DMS153 treated with DMSO at 0.1 percent for 48 hours (cell line): ENCODE data around the gene SEMA3B.
"Not testable (repeated sequence)": the region's sequence is repeated elsewhere in the genome, so short reads cannot be mapped to it uniquely, and the experiment has no call there.

Experiments
- DNase-seq: peaks from one replicate; lab custom pipeline; 2025; ENCODE audit not compliant: unreplicated experiment; lab: John Stamatoyannopoulos, UW

SEMA3B gene

DNA sequence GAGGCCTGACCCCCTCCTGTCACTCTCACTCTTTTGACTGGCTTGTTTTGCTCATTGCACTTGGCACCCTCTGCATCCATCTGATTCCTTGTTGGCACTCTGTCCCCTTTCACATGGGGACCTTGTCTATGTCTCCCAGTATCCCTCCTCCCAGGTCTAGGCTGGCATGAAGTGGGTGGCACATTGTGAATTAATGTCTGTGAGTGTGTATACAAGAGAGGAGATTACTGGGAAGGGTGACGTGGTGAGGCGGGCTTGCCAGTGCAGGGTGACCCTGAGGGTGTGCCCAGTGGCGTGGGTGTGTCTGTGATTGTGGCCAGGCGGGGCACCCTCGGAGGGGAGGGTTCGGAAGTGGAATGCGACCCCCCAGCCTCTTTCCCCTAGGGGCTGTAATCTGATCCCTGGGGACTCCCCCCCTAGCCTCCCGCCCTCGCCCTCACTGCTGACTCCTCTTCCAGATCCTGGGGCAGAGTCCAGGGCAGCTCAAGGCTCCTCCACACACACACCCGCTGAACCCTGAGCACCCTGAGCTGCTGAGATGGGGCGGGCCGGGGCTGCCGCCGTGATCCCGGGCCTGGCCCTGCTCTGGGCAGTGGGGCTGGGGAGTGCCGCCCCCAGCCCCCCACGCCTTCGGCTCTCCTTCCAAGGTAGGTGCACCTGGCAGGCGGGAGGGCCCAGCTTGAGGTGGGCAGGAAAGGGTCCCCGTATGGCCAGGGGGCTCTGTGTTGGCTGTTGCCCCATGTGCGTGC, at the start of gene SEMA3B:
SEMA3B (plus strand) TSS at position 445 of the 749 bp plus-strand sequence; CDS start at position 539, 94 bp downstream.
- no peak for DNase-seq

DNA sequence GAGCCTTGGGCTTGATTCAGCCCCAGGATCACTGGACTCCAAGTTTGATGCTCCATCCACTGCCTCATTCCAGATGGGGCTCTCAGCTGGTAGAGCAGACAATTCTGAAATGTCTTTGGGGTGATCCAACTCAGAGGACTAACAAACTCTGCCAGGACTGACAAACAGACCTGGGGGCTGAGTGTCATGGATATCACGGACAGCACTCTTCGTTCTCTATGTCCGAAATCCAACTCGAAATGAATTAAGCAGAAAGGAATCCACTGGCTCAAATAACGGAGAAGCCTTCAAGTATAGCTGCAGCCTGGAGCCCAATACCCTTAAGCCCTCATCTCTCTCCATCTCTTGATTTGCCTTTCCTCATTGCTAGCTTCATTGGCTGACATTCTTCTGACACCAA, 49.7 kb upstream of the SEMA3B start:
- no peak for DNase-seq

DNA sequence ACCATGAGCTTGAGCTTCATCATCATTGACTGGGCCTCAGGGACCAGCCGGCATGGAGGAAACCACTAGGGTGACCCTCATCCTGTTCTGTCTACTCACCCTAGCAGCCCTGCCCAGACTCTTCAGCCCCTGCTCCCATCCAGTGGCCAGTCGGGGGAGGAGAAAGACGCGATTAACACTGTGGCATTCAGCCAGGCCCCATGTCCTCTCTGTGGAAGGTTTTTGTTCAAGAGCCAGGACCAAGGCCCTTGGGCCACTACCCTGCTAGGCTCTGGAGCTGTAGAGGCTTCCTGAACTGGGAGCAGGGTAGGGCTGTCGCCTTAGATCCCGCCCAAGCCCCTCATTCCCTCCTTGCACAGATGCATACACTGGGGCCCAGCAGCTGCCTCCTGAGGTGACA, 48.8 kb upstream of the SEMA3B start:
- no peak for DNase-seq

DNA sequence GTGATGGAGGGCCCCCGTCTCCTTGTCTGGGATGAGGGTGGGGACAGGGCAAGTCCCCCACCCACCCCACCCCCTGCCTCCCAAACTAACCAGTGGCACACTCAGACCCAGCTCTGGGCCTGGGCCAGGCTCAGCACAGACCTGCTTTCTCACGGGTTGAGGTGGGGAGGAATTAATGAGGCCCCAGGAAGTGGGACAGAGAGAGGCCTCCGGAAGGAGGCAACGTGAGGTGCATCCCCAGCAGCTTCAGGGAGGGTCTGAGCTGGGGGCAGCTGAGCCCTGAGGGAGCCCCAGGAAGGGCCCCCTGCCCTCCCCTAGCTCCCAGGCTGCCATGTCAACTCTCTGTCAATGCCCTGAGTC, 47.9 kb upstream of the SEMA3B start:
- no peak for DNase-seq

DNA sequence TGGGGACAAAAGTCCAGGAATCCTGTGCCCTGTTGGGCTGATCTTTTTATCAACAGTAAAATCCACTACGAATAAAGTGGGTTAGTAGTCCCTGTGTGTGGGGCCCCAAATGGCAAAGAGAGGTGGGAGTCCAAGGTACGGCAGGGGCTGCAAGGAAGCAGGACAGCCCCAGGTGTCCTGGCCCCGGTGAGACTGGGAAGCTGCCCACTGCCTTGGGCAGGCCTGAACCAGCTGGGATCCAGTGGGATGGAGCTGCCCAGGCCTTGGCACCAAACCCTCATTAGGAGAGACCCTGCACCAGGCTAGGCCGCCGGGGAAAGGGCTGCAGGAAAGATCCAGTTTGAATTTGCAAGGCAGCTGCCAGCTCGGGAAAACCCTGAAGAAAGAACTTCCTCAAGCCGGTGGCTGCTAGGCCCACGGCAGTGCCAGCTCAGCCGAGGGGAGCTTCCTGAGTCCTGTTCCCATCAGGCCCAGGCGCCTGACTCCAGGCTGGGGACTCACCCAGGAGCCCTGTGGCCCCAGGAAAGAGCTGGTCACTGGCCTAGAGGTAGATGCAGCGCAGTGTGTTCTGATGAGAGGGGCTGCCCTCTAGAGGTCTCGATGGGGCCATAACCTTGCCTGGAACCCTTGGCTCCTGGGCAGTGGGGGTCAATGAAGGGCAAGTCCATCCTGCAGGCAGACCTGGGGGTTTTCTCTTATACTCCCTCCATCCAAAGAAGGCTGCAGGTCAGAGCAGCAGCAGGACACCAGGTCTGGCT, 47.4 kb upstream of the SEMA3B start:
- DNase-seq: no peak

DNA sequence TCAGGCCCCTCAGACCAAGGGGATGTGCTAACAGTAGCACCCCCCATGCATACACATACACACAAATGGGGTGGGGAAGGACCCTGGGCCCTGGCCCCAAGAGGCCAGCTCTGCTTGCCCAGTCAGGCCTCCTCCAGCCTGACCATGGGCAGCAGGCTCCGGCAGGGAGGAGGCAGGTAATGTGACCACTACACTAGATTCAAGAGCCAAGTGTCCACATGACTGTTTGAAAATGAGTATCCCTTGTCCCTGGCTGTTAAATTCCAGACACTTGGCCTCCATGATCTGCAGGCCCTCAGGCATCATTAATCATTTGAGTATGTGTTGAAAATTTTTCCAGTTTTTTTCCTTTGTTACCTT, 46.8 kb upstream of the SEMA3B start:
- no peak for DNase-seq

DNA sequence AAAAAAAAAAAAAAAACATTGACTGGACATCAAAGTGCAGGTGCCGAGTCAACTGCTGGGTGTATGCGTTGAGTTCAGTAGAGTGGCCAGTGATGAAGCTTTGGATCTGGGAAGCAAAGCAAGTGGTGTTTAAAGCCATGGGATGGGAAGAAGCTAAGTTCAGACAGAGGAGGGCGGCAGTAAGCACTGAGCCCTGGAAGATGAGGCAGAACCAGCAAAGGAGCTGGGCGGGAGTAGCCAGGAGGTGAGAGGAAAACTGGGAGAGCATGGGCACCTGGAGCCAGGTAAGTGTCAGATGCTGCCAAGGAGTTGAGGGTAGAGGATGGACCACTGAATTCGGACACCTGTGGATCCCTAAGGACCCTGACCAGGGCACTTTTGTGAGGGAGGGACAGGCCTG, 44.3 kb upstream of the SEMA3B start:
- no peak for DNase-seq

DNA sequence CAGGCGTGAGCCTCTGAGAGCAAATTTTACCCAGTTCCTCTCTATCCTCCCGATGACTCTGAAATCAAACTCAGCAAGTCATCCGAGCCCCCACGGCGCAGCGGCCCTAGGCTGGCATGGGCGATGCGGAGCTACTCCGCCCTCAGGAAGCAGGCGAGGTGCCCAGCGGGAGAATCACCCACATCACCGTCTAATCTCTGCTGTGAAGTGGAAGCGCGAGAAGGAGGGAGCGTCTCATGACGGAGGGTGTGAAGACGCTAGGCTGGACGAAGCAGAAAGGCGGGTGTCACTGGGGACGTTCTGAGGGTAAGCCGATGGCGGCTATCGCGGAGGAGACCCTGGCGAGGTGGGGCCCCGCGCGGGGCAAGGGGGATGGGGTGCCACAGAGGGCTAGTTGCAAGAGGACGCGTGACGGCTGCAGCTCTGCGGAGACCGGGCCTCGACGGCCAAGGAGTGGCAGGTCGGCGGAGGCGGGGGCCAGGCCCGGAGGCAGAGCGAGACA, 42.0 kb upstream of the SEMA3B start:
- no peak for DNase-seq

DNA sequence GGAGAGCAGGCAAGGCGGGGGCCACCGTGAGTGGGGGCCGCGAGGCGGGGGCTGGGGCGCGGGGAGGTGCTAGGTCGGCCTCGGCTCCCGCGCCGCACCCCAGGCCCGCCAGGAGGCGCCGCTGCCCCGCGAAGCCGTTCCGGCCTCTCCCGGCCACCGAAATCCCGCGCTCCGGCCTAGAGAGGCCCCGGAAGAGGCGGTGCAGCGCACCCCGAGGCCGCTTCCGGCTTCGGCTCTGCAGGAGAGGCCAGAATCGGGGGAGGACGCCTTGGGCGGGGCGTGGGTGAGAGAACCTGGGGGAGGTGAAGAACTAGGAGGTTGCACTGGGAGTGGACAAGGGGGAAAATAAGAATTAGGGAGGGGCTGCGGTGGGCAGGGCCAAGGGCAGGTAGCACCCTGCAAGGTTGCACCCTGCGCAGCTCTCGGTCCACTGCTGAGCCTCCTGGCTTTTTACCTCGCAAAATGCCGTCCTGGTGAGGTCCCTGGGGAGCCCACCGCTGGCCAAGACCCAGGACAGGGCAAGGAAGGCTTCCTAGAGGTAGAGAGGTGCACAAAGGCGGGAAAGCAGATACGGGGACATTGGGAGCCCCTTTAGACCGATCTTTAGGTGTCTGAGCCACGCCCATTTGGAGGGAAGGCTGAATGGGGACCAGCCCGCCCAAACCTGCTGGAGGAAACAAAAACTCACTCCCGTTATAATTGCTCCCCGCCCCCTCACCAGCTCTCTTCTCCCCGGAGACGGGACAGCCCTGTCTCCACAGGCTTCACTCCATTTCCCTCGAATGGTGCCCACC, 41.4 kb upstream of the SEMA3B start:
- peak; percentile 42 for DNase-seq

DNA sequence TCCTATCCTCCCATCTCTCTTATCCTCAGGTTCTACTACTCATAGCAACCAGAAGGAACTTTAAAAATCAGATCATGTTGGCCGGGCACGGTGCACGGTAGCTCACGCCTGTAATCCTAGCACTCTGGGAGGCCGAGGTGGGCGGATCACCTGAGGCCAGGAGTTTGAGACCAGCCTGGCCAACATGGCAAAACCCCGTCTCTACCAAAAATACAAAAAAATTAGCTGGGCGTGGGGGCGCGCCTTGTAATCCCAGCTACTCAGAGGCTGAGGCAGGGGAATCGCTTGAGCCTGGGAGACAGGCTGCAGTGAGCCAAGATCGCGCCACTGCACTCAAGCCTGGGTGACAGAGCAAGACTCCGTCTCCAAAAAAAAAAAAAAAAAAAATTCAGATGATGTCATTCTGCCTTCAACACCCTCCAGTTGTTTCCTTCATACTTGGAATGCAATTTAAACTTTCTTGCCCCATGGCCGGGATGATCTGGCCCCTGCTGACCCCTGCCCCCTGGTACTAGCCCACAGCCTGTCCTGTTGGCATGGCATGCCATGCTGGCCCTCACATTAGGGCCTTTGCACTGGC, 40.7 kb upstream of the SEMA3B start:
- DNase-seq: not testable (repeated sequence)

DNA sequence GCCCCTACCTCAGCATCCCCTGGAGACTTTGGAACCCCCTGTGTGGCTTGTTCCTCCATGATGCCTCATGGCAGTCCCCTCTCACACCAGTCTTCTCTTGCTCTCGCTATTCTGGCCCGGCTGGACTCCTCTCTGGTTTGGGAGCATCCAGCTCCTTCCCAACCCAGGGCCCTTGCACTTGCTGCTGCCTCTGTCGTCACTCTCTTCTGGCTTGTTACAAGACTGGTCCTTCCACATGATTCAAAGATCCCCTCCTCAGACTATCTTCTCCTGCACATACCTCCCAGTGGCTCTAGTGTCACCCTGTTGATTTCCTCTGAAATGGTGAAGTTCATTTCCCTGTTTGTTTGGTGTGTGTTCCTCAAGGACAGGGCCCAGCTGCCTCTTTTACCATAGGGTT, 39.5 kb upstream of the SEMA3B start:
- DNase-seq: no peak

DNA sequence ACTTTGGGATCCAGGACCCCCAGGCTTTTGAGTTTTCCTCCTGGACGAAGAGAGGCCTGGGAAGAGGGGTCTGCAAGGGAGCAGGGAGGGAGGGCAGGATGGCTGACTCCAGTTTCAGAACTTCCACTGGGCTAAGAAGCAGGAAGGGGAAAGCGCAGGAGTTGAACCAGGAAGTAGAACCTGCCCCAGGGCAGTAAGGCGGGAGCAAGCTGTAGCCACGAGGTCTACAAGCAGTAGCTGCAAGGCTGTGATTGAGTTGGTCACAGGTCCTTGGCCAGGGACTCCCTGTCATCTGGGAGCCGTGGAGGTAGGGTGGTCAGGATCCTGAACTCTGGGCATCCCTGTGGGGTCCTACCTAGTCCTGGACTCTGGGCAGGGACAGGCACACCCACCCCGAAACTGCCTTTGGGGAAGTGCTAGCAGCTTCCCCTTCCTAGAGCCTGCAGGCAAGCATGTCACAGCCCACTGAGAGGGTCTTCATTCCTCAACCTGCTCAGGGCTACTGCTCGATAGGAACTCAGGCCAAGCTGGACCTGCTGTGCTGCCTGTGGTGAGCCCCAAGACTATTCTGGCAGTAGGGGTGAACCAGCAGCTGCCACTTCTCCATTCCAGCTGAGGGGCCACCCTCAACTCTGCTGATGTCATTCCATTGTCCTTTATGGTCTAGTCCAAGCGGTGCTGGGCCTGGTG, 38.7 kb upstream of the SEMA3B start:
- DNase-seq: no peak

DNA sequence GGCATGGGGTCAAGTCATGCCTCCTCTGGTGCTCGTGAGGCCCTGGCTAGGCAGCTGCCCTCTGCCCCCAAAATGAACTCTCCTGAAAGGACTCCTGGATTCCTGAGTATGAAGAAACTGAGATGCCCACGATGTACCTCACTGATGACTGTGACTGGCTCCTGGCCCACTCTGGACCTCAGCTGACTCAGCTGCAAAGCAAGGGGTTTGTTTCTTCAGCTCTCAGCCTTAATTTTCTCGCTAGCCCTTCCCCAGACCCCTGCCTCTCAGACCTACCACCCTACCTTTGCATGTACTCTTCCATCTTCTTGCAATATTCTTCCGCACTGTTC, 38.2 kb upstream of the SEMA3B start:
- no peak for DNase-seq

DNA sequence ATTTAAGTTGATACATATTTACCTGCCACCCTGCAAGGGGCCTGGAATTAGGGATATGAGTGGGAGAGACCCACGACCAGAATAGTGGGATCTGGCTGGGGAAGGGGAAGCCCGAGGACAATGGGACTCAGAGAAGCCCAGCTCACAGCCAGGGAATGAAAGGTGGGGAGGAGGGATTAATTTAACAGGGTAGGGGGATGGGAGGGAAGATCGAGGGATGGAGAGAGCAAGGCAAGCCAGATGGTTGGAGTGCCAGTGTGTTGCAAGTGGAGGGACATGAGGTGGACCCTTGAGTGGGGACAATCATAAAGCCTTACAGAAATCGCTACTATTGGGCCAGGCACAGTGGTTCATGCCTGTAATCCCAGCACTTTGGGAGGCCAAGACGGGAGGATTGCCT, 37.4 kb upstream of the SEMA3B start:
- DNase-seq: no peak

DNA sequence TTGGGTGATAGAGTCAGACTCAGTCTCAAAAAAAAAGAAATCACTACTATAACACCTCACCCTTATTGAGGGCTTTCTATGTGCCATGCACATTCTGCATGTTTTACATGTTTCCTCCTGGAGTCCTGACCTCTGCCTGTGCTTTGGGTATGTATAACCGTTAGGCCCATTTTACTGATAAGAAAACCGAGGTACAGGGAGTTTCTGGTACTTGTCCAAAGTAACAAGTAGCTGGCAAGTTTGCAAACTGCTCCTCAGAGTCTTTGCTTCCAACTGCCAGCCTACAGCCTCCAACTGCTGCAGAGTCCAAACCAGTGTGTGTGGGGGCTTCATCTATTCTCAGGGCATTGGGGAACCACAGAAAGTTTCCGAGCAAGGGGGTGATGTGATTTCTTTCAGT, 36.6 kb upstream of the SEMA3B start:
- no peak for DNase-seq

DNA sequence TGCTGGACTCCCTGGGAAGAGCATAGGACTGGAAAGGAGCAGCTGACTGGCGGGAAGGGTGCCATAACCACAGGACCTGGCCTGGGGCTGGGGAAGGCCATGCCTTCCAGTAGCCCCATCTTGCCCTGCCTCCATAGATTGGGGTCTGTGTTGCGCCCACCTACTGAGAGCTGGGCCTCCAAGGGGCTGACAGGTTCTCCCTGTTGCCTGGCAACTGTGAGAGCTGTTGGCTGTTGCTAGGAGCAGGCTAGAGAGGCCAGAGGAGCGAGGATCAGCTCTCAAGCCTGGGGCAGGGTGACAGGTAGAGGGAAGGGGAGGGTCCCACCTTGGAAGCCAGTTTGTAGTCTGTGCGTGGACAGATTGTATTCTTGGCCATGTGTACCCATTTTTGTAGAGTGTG, 35.8 kb upstream of the SEMA3B start:
- no peak for DNase-seq

DNA sequence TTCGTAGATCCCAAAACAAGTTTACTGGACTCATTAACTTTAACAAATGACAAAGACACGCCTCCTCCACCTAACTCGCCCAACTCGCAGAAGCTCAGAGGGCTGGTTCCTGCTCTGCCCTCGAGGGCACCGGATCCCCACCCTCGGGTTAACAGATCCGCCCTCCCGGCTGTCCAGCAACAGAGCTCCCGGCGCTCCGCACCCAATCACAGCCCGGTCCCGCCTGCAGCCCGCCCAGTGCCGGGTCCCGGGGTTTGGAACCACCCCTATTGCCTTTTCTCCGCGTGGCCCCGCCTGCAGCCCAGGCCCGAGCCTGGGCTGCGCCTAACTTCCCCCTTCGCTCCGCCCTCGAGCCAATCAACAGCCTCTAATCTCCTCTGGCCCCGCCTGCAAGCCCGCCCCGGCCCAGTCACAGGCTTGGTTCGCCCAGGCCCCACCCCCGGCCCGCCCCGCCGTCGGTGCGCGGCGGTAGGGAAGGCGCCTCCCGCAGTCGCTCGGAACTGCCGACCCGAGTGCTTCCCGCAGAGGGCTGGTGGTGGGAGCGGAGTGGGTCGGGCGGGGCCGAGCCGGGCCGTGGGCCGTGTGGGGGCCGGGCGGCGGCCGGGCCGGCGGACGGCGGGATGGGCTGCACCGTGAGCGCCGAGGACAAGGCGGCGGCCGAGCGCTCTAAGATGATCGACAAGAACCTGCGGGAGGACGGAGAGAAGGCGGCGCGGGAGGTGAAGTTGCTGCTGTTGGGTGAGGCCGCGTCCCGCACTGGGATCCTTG, 33.0 kb upstream of the SEMA3B start, which contains the start of gene GNAI2:
GNAI2 (plus strand) TSS at position 489 of the 768 bp plus-strand sequence; CDS start at position 621, 132 bp downstream.
- DNase-seq: peak; percentile 84

DNA sequence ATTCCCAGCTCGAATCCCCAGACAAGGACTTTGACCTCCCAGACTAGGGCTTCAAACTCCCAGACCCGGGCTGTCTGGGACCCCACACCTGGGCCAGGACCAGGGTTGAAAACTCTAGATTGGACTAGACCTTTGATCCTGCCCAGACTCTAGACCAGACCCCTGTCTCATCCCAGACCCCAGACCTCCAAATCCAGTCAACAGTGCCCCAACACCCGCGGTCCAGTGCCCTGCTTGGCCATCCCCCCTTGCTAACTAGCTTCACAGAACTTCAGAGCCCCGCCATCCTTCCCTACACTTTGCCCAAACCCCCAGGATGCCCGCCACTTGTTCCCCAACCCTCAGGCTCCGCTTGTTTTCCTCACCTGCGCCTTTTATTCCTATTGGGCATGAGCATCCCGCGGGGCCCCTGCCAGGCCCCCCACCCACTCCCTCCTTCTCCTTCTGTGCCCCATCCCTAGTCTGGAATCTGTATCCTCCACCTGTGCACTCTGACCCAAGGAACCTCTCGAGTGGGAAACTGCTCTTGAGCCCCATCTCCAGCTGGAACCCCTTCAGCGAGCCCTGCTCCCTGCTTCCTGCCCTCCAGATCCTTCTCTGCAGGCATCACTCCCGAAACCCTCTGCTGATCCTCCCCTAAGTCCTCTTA, 32.3 kb upstream of the SEMA3B start:
- no peak for DNase-seq

DNA sequence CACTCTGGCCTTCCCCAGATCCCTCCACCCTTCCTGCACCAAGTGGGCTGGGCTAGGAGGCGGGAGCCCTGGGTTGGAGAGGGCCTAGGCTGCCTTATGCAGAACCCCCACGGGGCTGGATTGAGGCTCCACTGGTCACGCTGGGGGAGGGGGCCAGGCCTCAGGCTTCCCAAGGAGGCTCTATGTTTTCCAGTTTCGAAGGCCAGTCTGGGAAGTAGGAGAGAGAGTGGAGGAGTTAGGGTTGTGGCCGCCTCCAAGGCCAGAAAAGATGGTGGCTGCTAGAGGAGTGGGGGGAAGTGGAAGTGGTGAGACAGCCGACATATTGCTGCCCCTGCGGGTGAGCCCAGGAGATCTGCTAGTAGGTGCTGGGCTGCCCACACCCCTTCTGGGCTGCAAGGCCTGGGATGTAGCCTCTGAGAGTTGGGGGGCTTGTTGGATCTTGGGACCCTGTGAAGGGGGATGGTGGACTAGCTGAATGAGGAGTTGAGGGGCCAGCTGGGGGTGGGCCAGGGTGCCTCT, 31.8 kb upstream of the SEMA3B start:
- DNase-seq: no peak
